AG09309 (cell line): Measurements from ENCODE around the gene ZBTB8OS.
A peak's percentile ranks its signal among the peaks of the same experiment; 100 is the strongest.
"Not testable (repeated sequence)": the region's sequence is repeated elsewhere in the genome, so short reads cannot be mapped to it uniquely, and the experiment has no call there.

Experiments used
- DNase-seq: peaks from one replicate; pipeline ENCODE4 v3.0.0-alpha.2; 2010; ENCODE audit warnings: low read depth
- H3K4me3 ChIP-seq: 2 replicates; pipeline ENCODE4 v1.5.1; 2011; ENCODE audit warnings: mild to moderate bottlenecking, low read depth, low read length, moderate library complexity; ENCODE audit not compliant: control insufficient read depth
- TF ChIP-seq, protein P1 (sequence below): IDR thresholded peaks from 2 replicates; pipeline ENCODE4 v1.5.1; 2011; ENCODE audit warnings: mild to moderate bottlenecking, low read depth, low read length, inconsistent platforms; ENCODE audit not compliant: insufficient read depth, control insufficient read depth; ENCODE audit errors: missing control alignments

Gene ZBTB8OS

DNA sequence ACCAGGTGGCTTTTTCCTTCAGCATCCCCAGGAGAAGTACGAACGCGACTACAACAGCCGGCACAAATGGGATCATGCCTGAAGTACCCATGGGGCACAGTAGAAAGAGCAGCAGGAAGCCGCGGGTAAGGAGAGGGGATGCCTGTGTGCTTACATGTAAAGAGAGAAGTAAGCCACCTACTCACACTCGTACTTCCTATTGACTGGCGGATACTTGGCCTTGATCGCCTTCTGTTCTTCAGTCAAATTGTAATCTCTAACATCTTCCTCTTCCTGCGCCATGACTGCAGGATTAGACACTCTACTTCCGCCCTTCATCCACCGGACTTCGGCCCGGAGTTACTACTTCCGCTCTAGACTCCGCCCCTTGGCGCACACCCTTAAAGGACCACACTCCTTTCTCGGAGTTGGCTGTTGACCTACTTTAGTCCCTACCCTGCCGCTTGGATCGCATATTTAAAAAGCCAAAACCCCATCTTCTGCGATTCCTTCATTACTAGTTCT, at the start of gene ZBTB8OS:
Gene ZBTB8OS (minus strand): TSS at position 303 of the 504 bp plus-strand sequence. CDS start 21 bp downstream, at position 282.
- H3K4me3 ChIP-seq, result peak within 1 kb of the TSS; percentile 77
- peak; percentile 67 for DNase-seq
- TF ChIP-seq, protein P1, sequence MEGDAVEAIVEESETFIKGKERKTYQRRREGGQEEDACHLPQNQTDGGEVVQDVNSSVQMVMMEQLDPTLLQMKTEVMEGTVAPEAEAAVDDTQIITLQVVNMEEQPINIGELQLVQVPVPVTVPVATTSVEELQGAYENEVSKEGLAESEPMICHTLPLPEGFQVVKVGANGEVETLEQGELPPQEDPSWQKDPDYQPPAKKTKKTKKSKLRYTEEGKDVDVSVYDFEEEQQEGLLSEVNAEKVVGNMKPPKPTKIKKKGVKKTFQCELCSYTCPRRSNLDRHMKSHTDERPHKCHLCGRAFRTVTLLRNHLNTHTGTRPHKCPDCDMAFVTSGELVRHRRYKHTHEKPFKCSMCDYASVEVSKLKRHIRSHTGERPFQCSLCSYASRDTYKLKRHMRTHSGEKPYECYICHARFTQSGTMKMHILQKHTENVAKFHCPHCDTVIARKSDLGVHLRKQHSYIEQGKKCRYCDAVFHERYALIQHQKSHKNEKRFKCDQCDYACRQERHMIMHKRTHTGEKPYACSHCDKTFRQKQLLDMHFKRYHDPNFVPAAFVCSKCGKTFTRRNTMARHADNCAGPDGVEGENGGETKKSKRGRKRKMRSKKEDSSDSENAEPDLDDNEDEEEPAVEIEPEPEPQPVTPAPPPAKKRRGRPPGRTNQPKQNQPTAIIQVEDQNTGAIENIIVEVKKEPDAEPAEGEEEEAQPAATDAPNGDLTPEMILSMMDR, result no peak

- H3K4me3 ChIP-seq, DNase-seq: not testable (repeated sequence)
Observed at GRCh38 chr1:32696996-32697395, 46.6 kb upstream of the ZBTB8OS start.

DNA sequence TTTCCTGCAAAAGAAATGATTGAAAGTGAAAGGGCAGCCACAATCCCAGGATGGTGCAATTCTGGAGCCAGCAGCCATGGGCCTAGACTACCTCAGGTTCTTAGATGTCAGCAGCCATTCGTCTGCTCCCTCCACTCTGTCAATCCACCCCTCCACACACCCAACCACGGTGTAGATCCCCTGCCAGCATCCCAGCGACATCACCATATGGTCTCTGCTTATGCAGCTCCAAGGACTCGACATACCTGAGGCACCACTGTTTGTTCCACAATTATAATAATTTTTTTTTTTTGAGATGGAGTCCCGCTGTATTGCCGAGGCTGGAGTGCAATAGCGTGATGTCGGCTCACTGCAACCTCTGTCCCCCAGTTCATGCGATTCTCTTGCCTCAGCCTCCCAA, 45.7 kb upstream of the ZBTB8OS start:
- H3K4me3 ChIP-seq, result no peak overlapping the region
- TF ChIP-seq, protein P1, result no peak
- no peak for DNase-seq

DNA sequence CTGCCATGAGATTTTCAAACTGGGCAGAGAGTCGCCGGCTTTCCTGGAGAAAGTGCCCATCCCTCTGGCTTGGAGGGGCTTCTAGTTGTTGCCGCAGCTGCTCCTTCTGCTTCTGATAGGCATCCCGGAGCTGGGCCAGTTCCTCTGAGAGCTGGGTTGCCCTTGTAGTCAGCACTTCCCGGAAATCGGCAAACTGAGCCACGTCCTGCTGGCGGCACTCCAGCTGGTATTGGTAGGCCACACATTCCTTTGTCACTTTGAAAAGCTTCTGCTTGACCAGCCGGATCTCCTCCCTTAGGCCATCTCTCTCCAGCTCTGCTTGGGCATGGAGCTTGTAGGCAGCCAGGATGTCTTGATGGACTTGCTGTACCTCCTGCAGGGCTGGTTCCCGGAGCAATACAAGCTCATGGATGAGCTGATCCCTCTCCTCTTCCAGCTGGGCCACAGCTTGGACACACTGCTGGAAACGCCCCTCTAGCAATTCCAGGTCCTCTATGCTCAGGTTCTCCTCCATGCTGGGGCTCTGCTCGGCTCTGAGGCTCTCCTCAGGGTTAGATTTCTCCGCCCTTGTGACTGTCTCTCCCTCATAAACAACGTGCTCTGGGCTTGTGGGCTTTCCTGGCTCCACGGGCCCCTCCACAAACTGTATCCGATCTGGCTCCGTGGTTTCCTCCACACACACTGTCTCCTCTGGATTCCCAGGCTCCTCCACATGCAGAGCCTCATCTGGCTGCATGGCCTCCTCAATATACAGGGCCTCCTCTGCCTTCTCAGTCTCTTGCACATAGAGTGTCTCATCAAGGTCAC, 45.0 kb upstream of the ZBTB8OS start:
- no peak overlapping the region for H3K4me3 ChIP-seq
- TF ChIP-seq, protein P1, result no peak
- DNase-seq, result peak; percentile 63

- DNase-seq, result no peak
- TF ChIP-seq, protein P1, result no peak
Observed at GRCh38 chr1:32693455-32694174, 43.3 kb upstream of the ZBTB8OS start.

GRCh38 chr1:32686387-32686786, 36.0 kb upstream of the ZBTB8OS start:
- H3K4me3 ChIP-seq, result no peak overlapping the region
- TF ChIP-seq, protein P1, result no peak
- no peak for DNase-seq

More at GRCh38 chr1:32693455-32694174, 43.3 kb upstream of the ZBTB8OS start:
- H3K4me3 ChIP-seq, result no peak overlapping the region

DNA sequence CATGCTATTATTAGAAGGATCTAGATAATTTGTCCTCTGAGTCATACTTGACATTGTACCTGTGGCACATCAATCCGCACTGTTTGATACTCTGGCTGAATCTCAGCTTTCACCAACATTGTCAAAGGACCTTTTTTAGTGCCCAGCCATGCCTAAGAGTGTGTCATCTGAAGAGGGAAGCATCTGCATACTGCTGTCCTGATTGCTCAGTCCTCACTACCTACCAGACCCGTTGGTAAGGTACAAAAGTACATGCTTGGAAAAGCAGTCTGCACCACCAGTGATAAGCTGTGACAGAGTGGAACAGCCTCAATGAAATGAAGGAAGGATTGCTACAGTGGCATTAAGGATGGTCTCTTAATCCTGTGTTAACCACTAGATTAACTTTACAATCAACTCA, 35.1 kb upstream of the ZBTB8OS start:
- TF ChIP-seq, protein P1, result no peak
- no peak for DNase-seq
- no peak overlapping the region for H3K4me3 ChIP-seq
